ENCODE data around the gene CMSS1.

DNA sequence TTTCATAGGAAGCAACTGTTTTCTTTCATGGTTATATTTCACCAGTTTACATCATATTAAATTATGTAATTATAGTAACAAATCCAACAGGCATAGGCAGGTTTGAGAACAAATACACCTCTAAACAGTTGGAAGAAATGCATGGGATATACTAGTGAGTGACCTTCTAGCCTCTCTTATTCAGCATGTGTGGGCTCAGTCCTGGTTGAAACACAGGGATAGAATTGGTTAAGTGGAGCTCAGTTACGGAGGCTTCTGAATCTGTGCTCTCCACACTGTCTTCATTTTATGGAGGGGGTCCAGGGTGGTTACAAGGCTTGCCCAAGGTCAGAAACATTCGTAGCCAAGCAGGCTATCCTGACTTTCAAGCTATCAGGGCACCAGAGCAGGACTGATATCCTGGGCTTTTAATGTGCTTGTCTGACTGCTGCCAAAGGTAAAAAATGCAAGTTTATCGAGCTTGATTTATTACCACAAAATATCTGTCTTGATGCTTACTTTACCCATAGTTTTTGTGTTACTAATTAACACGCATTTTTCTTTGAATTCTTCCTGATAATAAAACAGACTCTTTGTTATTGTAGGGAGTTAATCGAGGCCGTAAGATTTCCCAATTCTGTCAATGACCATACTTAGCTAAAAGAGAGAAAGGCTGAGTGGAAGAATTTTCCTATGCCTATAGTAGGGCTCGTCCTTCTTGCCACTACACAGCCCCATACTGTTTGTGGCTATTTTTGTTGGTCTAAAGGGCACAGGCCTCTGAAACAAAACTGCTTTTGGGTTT lies 207.1 kb downstream of the CMSS1 start:
- TF ChIP-seq, protein P1, sequence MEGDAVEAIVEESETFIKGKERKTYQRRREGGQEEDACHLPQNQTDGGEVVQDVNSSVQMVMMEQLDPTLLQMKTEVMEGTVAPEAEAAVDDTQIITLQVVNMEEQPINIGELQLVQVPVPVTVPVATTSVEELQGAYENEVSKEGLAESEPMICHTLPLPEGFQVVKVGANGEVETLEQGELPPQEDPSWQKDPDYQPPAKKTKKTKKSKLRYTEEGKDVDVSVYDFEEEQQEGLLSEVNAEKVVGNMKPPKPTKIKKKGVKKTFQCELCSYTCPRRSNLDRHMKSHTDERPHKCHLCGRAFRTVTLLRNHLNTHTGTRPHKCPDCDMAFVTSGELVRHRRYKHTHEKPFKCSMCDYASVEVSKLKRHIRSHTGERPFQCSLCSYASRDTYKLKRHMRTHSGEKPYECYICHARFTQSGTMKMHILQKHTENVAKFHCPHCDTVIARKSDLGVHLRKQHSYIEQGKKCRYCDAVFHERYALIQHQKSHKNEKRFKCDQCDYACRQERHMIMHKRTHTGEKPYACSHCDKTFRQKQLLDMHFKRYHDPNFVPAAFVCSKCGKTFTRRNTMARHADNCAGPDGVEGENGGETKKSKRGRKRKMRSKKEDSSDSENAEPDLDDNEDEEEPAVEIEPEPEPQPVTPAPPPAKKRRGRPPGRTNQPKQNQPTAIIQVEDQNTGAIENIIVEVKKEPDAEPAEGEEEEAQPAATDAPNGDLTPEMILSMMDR (IDR thresholded peaks at IDR 0.05), result no peak
- no peak for TF ChIP-seq EZH2 (IDR thresholded peaks at IDR 0.05; ENCODE audit: borderline replicate concordance, insufficient read depth, low read depth, low read length, poor library complexity, severe bottlenecking)

Data from B cell (primary cell).